CD8-positive, alpha-beta memory T cell (primary cell): ENCODE measurements around the gene GJA4. TPM values are rescaled to one million over a fixed set of nuclear protein-coding genes. Genes with fewer than 3 reads are reported as not detected.
"Not testable (repeated sequence)": the region's sequence is repeated elsewhere in the genome, so short reads cannot be mapped to it uniquely, and the experiment has no call there.

Experiments used
- CTCF ChIA-PET: fragments of 350-600 bp; sonication (Branson Sonifier 250); formaldehyde crosslinking; loops from one replicate; lab custom pipeline; 2021; ENCODE audit warnings: antibody characterized with exemption; lab: Charles Lee
- POLR2A ChIA-PET: fragments of 350-600 bp; sonication (Branson Sonifier 250); formaldehyde crosslinking; loops from one replicate; lab custom pipeline; 2021; ENCODE audit warnings: antibody characterized with exemption; lab: Charles Lee
- DNase-seq, 5 donors: peaks; one replicate each; pipeline versions ENCODE4 v3.0.0 to v3.0.0-alpha.2; 2020 to 2022; ENCODE audit warnings: mixed read lengths in 1 of 5
- H3K27ac ChIP-seq: one replicate; pipeline ENCODE4 v1.7.0; 2013; ENCODE audit warnings: low read depth, mild to moderate bottlenecking, low read length, moderate library complexity
- H3K27me3 ChIP-seq: 2 replicates; pipeline ENCODE4 v1.7.0; 2013; ENCODE audit warnings: low read length, mild to moderate bottlenecking; ENCODE audit not compliant: insufficient read depth, poor library complexity, severe bottlenecking
- H3K36me3 ChIP-seq: 2 replicates; pipeline ENCODE4 v1.7.0; 2013; ENCODE audit warnings: mild to moderate bottlenecking, low read length, moderate library complexity; ENCODE audit not compliant: insufficient read depth
- H3K4me1 ChIP-seq: 2 replicates; pipeline ENCODE4 v1.7.0; 2013; ENCODE audit warnings: mild to moderate bottlenecking, low read length, moderate library complexity; ENCODE audit not compliant: insufficient read depth
- H3K4me3 ChIP-seq: 2 replicates; pipeline ENCODE4 v1.7.0; 2013; ENCODE audit warnings: mild to moderate bottlenecking, low read length
- H3K9me3 ChIP-seq: 2 replicates; pipeline ENCODE4 v1.7.0; 2013; ENCODE audit warnings: mild to moderate bottlenecking, low read length
- H3K27ac Mint-ChIP-seq, 8 donors: one replicate each; pipeline ENCODE4 v1.8.0; 2020 to 2021; ENCODE audit warnings: mixed read lengths in 8 of 8, mild to moderate bottlenecking in 6 of 8, inconsistent platforms in 3 of 8, moderate library complexity in 3 of 8
- H3K27me3 Mint-ChIP-seq, 2 donors: one replicate each; pipeline ENCODE4 v1.8.0; 2020 to 2021; ENCODE audit warnings: mixed read lengths in 2 of 2, mild to moderate bottlenecking in 1 of 2, moderate library complexity in 1 of 2
- H3K36me3 Mint-ChIP-seq, 3 donors: one replicate each; pipeline ENCODE4 v1.8.0; 2020 to 2021; ENCODE audit warnings: mixed read lengths in 3 of 3, inconsistent platforms in 1 of 3, mild to moderate bottlenecking in 1 of 3
- H3K4me1 Mint-ChIP-seq, 3 donors: one replicate each; pipeline ENCODE4 v1.8.0; 2020 to 2021; ENCODE audit warnings: mixed read lengths in 3 of 3, inconsistent platforms in 1 of 3, mild to moderate bottlenecking in 1 of 3
- H3K4me3 Mint-ChIP-seq, 7 donors: one replicate each; pipeline ENCODE4 v1.8.0; 2020 to 2021; ENCODE audit warnings: mixed read lengths in 7 of 7, mild to moderate bottlenecking in 6 of 7, moderate library complexity in 4 of 7, inconsistent platforms in 2 of 7
- H3K9me3 Mint-ChIP-seq, 5 donors: one replicate each; pipeline ENCODE4 v1.8.0; 2020 to 2022; ENCODE audit warnings: mixed read lengths in 5 of 5, mild to moderate bottlenecking in 3 of 5, moderate library complexity in 2 of 5, inconsistent platforms in 1 of 5
- polyA plus RNA-seq: library from polyadenylated mRNA; unstranded; fragments of 300-500 nt; fragmentation: Illumina TruSeq; gene quantifications from one replicate; pipeline ENCODE4 v1.2.3, GENCODE V29; 2021
- total RNA-seq, 2 experiments: library from RNA; stranded (reverse); gene quantifications; one replicate each; pipeline ENCODE4 v1.2.3, GENCODE V29; 2021

Gene GJA4
- total and polyA plus RNA-seq, 3 experiments from 2014 or later = not detected

GRCh38 chr1:34800214-34800613 is 7.4 kb downstream of the GJA4 start:
- Mint-ChIP-seq H3K36me3 (peaks cover 4 to 11% (median 4%) of the 10 kb centered on the region in 3 donors), H3K27me3 (peaks cover 0 to 6% of the 10 kb centered on the region in 2 donors), H3K4me1 (no peaks in the 10 kb centered on the region), H3K4me3 (no peak overlapping the region), H3K27ac (no peak overlapping the region), H3K9me3 (peaks cover 0 to 10% (median 3%) of the 10 kb centered on the region in 5 donors)
- Histone ChIP-seq H3K4me1 (no peaks in the 10 kb centered on the region), H3K27ac (no peak overlapping the region), H3K27me3 (no peaks in the 10 kb centered on the region), H3K36me3 (no peaks in the 10 kb centered on the region), H3K4me3 (no peak overlapping the region), H3K9me3 (no peaks in the 10 kb centered on the region)
- ChIA-PET POLR2A (no interaction called here), CTCF (no interaction called here)
- DNase-seq = no peak

- CTCF ChIA-PET = no interaction called here
- peaks cover 0 to 4% of the 10 kb centered on the region in 2 donors for H3K27me3 Mint-ChIP-seq
Observed at GRCh38 chr1:34803770-34804169, 11.0 kb downstream of the GJA4 start.

GRCh38 chr1:34806396-34806795 is 13.6 kb downstream of the GJA4 start:
- peaks cover 0 to 14% (median 3%) of the 10 kb centered on the region in 5 donors for H3K9me3 Mint-ChIP-seq
- Histone ChIP-seq H3K4me3 (no peak overlapping the region), H3K9me3 (no peaks in the 10 kb centered on the region), H3K36me3 (no peaks in the 10 kb centered on the region), H3K27me3 (no peaks in the 10 kb centered on the region), H3K4me1 (no peaks in the 10 kb centered on the region), H3K27ac (no peak overlapping the region)
- H3K4me1 Mint-ChIP-seq = peaks cover 0 to 5% (median 0%) of the 10 kb centered on the region in 3 donors
- H3K4me3 Mint-ChIP-seq = no peak overlapping the region
- H3K27me3 Mint-ChIP-seq = no peaks in the 10 kb centered on the region
- ChIA-PET POLR2A (no interaction called here), CTCF (no interaction called here)
- H3K27ac Mint-ChIP-seq = no peak overlapping the region
- no peak for DNase-seq
- H3K36me3 Mint-ChIP-seq = peaks cover 2 to 28% (median 4%) of the 10 kb centered on the region in 3 donors

More at GRCh38 chr1:34803770-34804169, 11.0 kb downstream of the GJA4 start:
- H3K27ac Mint-ChIP-seq = no peak overlapping the region
- no peak for DNase-seq
- H3K36me3 Mint-ChIP-seq = peaks cover 4 to 18% (median 4%) of the 10 kb centered on the region in 3 donors
- no peak overlapping the region for H3K4me3 Mint-ChIP-seq
- Histone ChIP-seq H3K36me3 (no peaks in the 10 kb centered on the region), H3K4me3 (no peak overlapping the region), H3K27ac (no peak overlapping the region), H3K9me3 (no peaks in the 10 kb centered on the region), H3K4me1 (no peaks in the 10 kb centered on the region), H3K27me3 (no peaks in the 10 kb centered on the region)
- H3K4me1 Mint-ChIP-seq = no peaks in the 10 kb centered on the region
- POLR2A ChIA-PET = no interaction called here
- peaks cover 0 to 10% (median 3%) of the 10 kb centered on the region in 5 donors for H3K9me3 Mint-ChIP-seq

GRCh38 chr1:34808051-34808810 is 15.4 kb downstream of the GJA4 start:
- Histone ChIP-seq H3K36me3 (no peaks in the 10 kb centered on the region), H3K4me3 (no peak overlapping the region), H3K9me3 (no peaks in the 10 kb centered on the region), H3K27ac (no peak overlapping the region), H3K27me3 (no peaks in the 10 kb centered on the region), H3K4me1 (no peaks in the 10 kb centered on the region)
- ChIA-PET CTCF (no interaction called here), POLR2A (no interaction called here)
- Mint-ChIP-seq H3K9me3 (peaks cover 0 to 12% (median 3%) of the 10 kb centered on the region in 5 donors), H3K36me3 (peaks cover 2 to 28% (median 4%) of the 10 kb centered on the region in 3 donors), H3K4me3 (no peak overlapping the region), H3K27ac (no peak overlapping the region), H3K27me3 (no peaks in the 10 kb centered on the region), H3K4me1 (peaks cover 0 to 5% (median 0%) of the 10 kb centered on the region in 3 donors)
- DNase-seq = no peak

GRCh38 chr1:34810781-34811180 is 18.0 kb downstream of the GJA4 start:
- H3K27ac Mint-ChIP-seq, H3K27me3 ChIP-seq, H3K4me3 Mint-ChIP-seq, H3K4me3 ChIP-seq, DNase-seq, POLR2A ChIA-PET, H3K36me3 ChIP-seq, H3K9me3 ChIP-seq, H3K27ac ChIP-seq, CTCF ChIA-PET, H3K27me3 Mint-ChIP-seq, H3K9me3 Mint-ChIP-seq, H3K4me1 ChIP-seq, H3K4me1 Mint-ChIP-seq: not testable (repeated sequence)
- peaks cover 0 to 17% (median 2%) of the 10 kb centered on the region in 3 donors for H3K36me3 Mint-ChIP-seq

- Mint-ChIP-seq H3K4me3 (no peak overlapping the region), H3K36me3 (peaks cover 0 to 13% (median 3%) of the 10 kb centered on the region in 3 donors), H3K27ac (no peak overlapping the region), H3K4me1 (no peaks in the 10 kb centered on the region), H3K27me3 (no peaks in the 10 kb centered on the region), H3K9me3 (no peaks in the 10 kb centered on the region)
- H3K27ac ChIP-seq = no peak overlapping the region
- H3K4me1 ChIP-seq = no peaks in the 10 kb centered on the region
- ChIA-PET CTCF (no interaction called here), POLR2A (no interaction called here)
- DNase-seq = no peak
- H3K27me3 ChIP-seq = no peaks in the 10 kb centered on the region
- H3K4me3 ChIP-seq = no peak overlapping the region
- no peaks in the 10 kb centered on the region for H3K9me3 ChIP-seq
- no peaks in the 10 kb centered on the region for H3K36me3 ChIP-seq
Observed at GRCh38 chr1:34816332-34816731, 23.5 kb downstream of the GJA4 start.

GRCh38 chr1:34816778-34817177 is 24.0 kb downstream of the GJA4 start:
- H3K4me1 ChIP-seq = no peaks in the 10 kb centered on the region
- CTCF ChIA-PET = no interaction called here
- peak overlapping the region in 1 of 8 donors; percentile 1 for H3K27ac Mint-ChIP-seq
- no peaks in the 10 kb centered on the region for H3K9me3 Mint-ChIP-seq
- no peaks in the 10 kb centered on the region for H3K36me3 ChIP-seq
- H3K4me3 Mint-ChIP-seq = no peak overlapping the region
- no peaks in the 10 kb centered on the region for H3K9me3 ChIP-seq
- H3K27me3 ChIP-seq = no peaks in the 10 kb centered on the region
- H3K27me3 Mint-ChIP-seq = no peaks in the 10 kb centered on the region
- H3K36me3 Mint-ChIP-seq = peaks cover 0 to 13% (median 3%) of the 10 kb centered on the region in 3 donors
- DNase-seq = no peak
- POLR2A ChIA-PET = no interaction called here
- H3K4me3 ChIP-seq = no peak overlapping the region
- no peaks in the 10 kb centered on the region for H3K4me1 Mint-ChIP-seq
- no peak overlapping the region for H3K27ac ChIP-seq

- peaks cover 0 to 13% (median 3%) of the 10 kb centered on the region in 3 donors for H3K36me3 Mint-ChIP-seq
- H3K4me1 ChIP-seq, H3K36me3 ChIP-seq, CTCF ChIA-PET, DNase-seq, H3K27ac ChIP-seq, H3K27me3 ChIP-seq, H3K27me3 Mint-ChIP-seq, H3K27ac Mint-ChIP-seq, H3K9me3 ChIP-seq, H3K9me3 Mint-ChIP-seq, POLR2A ChIA-PET, H3K4me3 Mint-ChIP-seq, H3K4me3 ChIP-seq, H3K4me1 Mint-ChIP-seq: not testable (repeated sequence)
Observed at GRCh38 chr1:34818862-34819261, 26.1 kb downstream of the GJA4 start.
